NCI-H82 (cell line): Measurements from ENCODE around the gene TTC17.

Source experiments
- DNase-seq: peaks from one replicate; lab custom pipeline; 2025; lab: John Stamatoyannopoulos, UW

TTC17 gene

DNA sequence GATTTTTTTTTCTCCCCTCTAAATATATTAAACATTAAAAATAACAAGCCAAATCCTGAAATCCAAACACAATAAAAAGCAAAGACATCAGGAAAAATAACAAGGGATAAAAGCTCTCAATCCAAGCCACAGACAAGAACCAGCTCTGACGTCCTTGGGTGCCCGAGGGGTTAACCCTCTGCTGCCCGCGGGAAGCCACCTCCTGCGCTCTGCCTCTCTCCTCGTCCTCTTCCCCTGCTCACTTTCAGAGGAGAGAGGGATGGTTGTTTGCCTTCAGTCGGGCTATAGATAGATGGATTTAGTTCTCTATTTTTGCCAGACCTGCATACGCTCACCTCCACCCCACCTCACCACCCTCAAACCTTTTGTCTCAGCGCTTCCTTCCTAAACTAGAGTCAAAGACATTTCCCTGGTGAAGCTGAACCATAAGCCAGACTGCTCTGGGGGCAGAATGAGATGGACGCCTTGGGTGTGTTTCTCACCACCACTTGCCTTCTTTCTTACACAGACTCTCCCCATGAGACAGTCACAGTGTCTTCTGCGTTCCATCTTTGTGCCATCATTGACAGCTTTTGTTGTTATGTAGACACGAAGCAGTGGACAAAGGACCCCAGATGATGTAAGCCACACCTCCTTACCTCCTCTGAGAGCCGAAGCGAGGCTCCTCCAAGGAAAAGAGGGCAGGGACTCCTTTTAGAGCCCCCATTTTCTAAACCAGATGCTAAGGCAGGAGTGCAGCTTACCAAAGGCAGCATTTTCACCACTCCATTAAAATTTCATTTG is 179.3 kb downstream of the TTC17 start:
- DNase-seq, result no peak

DNA sequence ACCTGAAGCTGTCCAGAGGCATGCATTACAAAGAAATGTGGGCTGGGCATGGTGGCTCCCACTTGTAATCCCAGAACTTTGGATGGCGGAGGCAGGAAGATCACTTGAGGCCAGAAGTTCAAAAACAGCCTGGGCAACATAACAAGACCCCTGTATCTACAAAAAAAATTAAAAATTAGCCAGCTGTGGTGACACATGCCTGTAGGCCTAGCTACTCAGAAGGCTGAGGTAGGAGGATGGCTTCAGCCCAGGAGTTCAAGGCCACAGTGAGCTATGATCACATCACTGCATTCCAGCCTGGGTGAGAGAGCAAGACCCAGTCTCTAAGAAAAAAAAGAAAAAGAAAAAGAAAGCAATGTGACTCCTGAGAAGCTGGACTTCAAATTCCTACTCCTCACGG is 183.3 kb downstream of the TTC17 start:
- no peak for DNase-seq

DNA sequence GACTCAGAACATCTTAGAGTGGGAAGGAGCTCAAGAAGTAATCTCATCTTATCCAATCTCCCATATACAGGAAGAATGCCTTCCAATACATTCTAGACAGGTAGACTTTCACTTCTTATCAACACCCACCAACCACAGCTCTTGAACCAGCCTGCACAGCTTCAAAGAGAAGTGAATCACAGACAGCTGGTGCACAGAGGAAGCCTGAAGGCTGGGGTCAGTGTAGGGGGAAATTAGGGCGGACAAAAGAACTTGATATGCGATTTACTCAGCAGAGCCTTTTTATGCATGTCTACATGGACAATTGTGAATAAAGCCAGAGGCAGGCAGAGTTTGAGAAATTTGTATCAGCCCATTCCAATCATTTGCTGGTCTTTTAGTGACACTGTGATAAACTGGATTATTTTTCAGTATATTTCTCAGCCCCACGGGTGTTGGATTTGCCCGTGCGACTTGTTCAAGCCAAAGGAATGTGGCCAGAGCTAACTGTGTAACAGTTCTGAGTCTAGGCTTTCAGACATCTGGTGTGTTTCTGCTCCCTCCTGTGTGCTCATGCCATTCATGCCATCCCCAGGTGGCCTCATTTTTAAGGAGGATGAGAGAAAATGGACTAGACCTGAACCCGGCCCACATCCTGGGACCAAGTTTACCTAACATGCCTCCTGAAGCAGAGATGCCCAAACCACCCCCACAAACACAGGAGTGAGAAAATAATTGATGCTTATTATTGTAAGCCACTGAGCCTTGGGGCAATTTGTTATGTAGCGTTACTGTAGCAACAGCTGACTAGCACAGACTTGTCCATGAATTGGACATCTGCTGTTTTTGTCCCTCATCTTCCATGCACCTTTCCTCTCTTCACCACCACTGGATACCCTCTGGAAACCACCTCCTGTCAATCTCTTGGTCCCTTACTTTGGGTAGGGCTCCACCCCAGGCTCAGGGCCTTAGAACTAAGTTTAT is 184.3 kb downstream of the TTC17 start:
- no peak for DNase-seq
